Measurements from ENCODE around the gene PRG2. TPM values are rescaled to one million over a fixed set of nuclear protein-coding genes. Genes with fewer than 3 reads are reported as not detected.

Gene PRG2
- total and polyA plus RNA-seq, 2 of the 4 experiments (the other 2 are of a cell fraction), result not detected

DNA sequence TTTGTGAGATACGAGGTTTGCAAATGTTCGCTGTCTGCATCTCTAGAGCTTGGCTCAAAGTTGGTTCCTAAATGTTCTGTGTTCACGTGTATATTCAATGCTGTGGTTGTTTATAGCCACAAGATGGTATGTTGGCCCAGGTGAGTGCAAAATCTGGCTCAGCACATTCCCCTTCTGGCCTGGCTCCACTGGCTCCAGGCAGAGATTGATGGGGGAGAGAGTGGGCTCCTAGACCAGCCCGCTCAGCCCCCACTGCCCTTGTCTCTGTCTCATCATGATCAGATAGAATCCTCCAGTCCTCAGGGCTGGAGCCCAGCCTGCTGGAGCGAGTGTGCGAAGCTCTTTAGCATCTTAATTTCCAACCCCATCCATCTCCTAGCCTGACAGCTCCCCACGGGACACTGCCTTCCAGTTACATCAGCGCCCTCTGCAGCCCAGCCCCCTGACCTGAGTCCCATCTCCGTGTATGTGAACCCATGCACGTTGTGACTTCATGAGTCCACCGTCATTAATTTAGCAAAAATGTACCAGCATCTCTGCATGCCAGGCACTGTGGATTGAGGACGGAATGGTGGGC is 50.3 kb downstream of the PRG2 start:
- TF ChIP-seq RCOR1 (IDR thresholded peaks at IDR 0.05; ENCODE audit: insufficient replicate concordance, low read length) (no peak), RAD21 (IDR thresholded peaks at IDR 0.05; ENCODE audit: low read length) (peak; percentile 14; the same call in 1 of the 2 replicates)
- H2BK5ac ChIP-seq (ENCODE audit: low read depth, low read length, poor library complexity, severe bottlenecking), result no peak overlapping the region
- ChIA-PET CTCF (interaction anchor here (0.5 kb wide), 1 partner anchor 323 kb away, joined by 4 read pairs; no protein-coding TSS in a partner anchor), POLR2A (ENCODE audit: unreplicated experiment) (no interaction called here)
- H3K4me1 ChIP-seq (ENCODE audit: control insufficient read depth, insufficient read depth, low read length), result peaks cover 5% of the 10 kb centered on the region
- H2AK5ac ChIP-seq (ENCODE audit: low read depth, low read length), result no peak overlapping the region
- ATAC-seq (ENCODE audit: low read depth) (no peak), DNase-seq (no peak)
- H3K4me3 ChIP-seq (ENCODE audit: insufficient read depth, low read depth, low read length), result no peak overlapping the region
- H3K14ac ChIP-seq (replicated peaks; ENCODE audit: low read depth, low read length), result no peak overlapping the region
- H3K27me3 ChIP-seq (ENCODE audit: control insufficient read depth, insufficient read depth, low read length), result peaks cover 31% of the 10 kb centered on the region
- H3K9ac ChIP-seq (ENCODE audit: low read depth, low read length), result no peak overlapping the region
- intact Hi-C loops (cut with micrococcal nuclease), result loop anchor here (10.0 kb wide), 1 partner anchor 1185 kb away; no protein-coding TSS in a partner anchor
- no peak overlapping the region for H3K4ac ChIP-seq (ENCODE audit: low read depth, low read length)
- no peak overlapping the region for H3K27ac ChIP-seq (ENCODE audit: insufficient read depth, low read length)
- no TSS peak for BruUV-seq (replicated peaks)
- H2BK15ac ChIP-seq (ENCODE audit: low read depth, low read length), result no peak overlapping the region
- H4K8ac ChIP-seq (ENCODE audit: low read depth in 2 of 2, low read length in 2 of 2), result no peak overlapping the region
- H2BK20ac ChIP-seq (ENCODE audit: low read depth, low read length), result no peak overlapping the region
- in situ Hi-C loops (cut with MboI; ENCODE audit: low sequenced_read_pairs), result loop anchor here (5.0 kb wide), 1 partner anchor 187 kb away; no protein-coding TSS in a partner anchor
- no peak overlapping the region for H3K56ac ChIP-seq (ENCODE audit: extremely low read depth, insufficient read depth, low read length)
- no peak overlapping the region for H4K91ac ChIP-seq (ENCODE audit: insufficient read depth, low read depth, low read length)
- WGBS, 2 experiments (ENCODE audit: extremely low coverage in 2 of 2, insufficient read length in 1 of 2), result 4% methylated on average over 5 of the region's 12 CpGs; no CpG with 5 or more reads in 1 of the 2 experiments
- H2BK120ac ChIP-seq (ENCODE audit: low read depth, low read length), result no peak overlapping the region
- H3K79me1 ChIP-seq (ENCODE audit: low read depth in 1 of 2, low read length in 2 of 2), result peaks cover 2 to 12% of the 10 kb centered on the region in 2 experiments; a peak in 3 of 4 replicates
- H2AK9ac ChIP-seq (replicated peaks; ENCODE audit: low read depth, low read length, poor library complexity), result no peak overlapping the region
- H3K9me1 ChIP-seq (ENCODE audit: insufficient read depth, low read length), result peaks cover 6% of the 10 kb centered on the region
- no peaks in the 10 kb centered on the region for H4K20me1 ChIP-seq (ENCODE audit: insufficient read depth, low read length)
- no peak overlapping the region for H3K18ac ChIP-seq (ENCODE audit: low read depth, low read length)
- H2AFZ ChIP-seq (replicated peaks; ENCODE audit: low read length, poor library complexity), result no peak overlapping the region
- no peak overlapping the region for H3K23ac ChIP-seq (ENCODE audit: low read depth, low read length)
- H4K5ac ChIP-seq (ENCODE audit: low read depth, low read length), result no peak overlapping the region
- H3K4me2 ChIP-seq (ENCODE audit: low read depth, low read length), result no peak overlapping the region
- no peaks in the 10 kb centered on the region for H3K9me3 ChIP-seq (ENCODE audit: control insufficient read depth, insufficient read depth, low read length)
- H3K36me3 ChIP-seq (ENCODE audit: control insufficient read depth, insufficient read depth, low read length), result no peaks in the 10 kb centered on the region
- dilution Hi-C loops (cut with HindIII; ENCODE audit: low sequenced_read_pairs, unreplicated experiment), result no loop called here
